A549 treated with CORT108297 at 1 μM for 4 hours (cell line): ENCODE data around the gene MUC2. TPM values are rescaled to one million over a fixed set of nuclear protein-coding genes. Genes with fewer than 3 reads are reported as not detected.

Experiments used
- total RNA-seq: library from RNA; stranded (reverse); fragments of 200-300 nt; extraction: Qiagen RNA extraction; gene quantifications from 5 replicates; pipeline ENCODE4 v1.2.3, GENCODE V29; 2022

Gene MUC2
- total RNA-seq: 0.14 to 0.97 TPM (median 0.27 TPM) in 5 replicates

GRCh38 chr11:1074244-1075221 lies at the start of gene MUC2:
TSS of gene MUC2 (plus strand) at chr11:1074874.

GRCh38 chr11:1036303-1036923 lies 38.3 kb upstream of the MUC2 start, which contains the start of gene MUC6:
TSS of gene MUC6 (minus strand) at chr11:1036718. CDS start at chr11:1036655, 63 bp downstream.

Other genes starting within 250 kb of the MUC2 start
- gene CRACR2B, start 247.0 kb upstream of the MUC2 start, total RNA-seq: 2.9 to 5.2 TPM (median 4.8 TPM) in 5 replicates
- 725 to 879 TPM (median 864 TPM) in 5 replicates for gene CD151, start 241.9 kb upstream of the MUC2 start, total RNA-seq
- 590 to 758 TPM (median 644 TPM) in 5 replicates for gene POLR2L, start 232.3 kb upstream of the MUC2 start, total RNA-seq
- 121 to 195 TPM (median 194 TPM) in 5 replicates for gene TSPAN4, start 232.0 kb upstream of the MUC2 start, total RNA-seq
- gene CHID1, start 164.1 kb upstream of the MUC2 start, total RNA-seq: 70.5 to 81.8 TPM (median 78.9 TPM) in 5 replicates
- 32.5 to 38.3 TPM (median 37.2 TPM) in 5 replicates for gene AP2A2, start 149.0 kb upstream of the MUC2 start, total RNA-seq
- 0.01 to 0.02 TPM (median 0.01 TPM) in 3 of 5 replicates, not detected in the others for gene MUC6, start 38.2 kb upstream of the MUC2 start, total RNA-seq
- 1.9 to 4.1 TPM (median 3.2 TPM) in 5 replicates for gene MUC5AC, start 83.1 kb downstream of the MUC2 start, total RNA-seq
- 2.4 to 4.2 TPM (median 3.0 TPM) in 5 replicates for gene MUC5B, start 148.2 kb downstream of the MUC2 start, total RNA-seq
- gene TOLLIP, start 234.8 kb downstream of the MUC2 start, total RNA-seq: 39.2 to 59.0 TPM (median 55.0 TPM) in 5 replicates